AG20443 (cell line): ENCODE data around the gene KCNQ1OT1.
"Not testable (repeated sequence)": the region's sequence is repeated elsewhere in the genome, so short reads cannot be mapped to it uniquely, and the experiment has no call there.

Experiments used
- DNase-seq: peaks from one replicate; pipeline ENCODE4 v3.0.0; 2012; ENCODE audit warnings: low spot score, mixed read lengths

Gene KCNQ1OT1

DNA sequence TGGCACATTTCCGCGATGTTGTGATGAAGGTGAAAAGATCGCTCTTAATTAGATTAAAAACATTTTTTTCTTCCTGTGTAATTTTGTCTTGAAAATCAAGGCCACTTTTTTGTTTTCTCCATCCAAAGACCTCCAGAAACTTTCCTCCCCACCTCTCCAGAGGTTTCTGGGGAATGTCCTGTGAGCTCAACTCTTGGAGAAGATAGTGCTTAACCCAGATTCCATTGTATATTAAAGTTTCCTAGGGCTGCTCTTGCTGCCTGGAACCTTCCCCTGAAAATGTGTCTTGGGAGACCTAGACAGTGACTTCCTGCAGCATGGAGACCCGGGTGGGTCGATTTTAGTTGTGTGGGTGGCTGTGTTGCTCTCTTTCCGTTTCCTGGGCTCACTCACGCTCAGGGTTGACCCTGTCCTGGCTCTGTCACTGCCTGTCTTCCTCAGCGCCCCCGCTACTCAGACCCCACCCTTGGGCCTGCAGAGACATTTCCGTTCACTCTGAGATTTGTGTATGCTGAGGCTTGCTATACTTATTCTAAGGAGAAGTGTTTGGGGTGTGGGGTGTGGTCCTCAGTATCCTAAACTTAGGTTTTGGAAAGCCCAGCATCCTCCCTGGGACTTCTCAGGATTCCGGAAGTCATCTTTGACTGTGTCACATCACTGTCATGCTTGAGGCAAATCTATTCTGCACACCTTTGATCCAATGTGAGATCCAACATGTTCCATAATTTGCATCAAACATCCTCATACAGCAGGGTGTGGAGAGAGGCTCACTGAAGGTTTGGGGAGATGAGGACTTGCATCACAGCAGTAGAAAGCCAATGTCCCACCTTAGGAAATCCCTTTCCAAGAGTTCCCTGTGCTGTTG is 47.2 kb downstream of the KCNQ1OT1 start:
- DNase-seq: no peak

DNA sequence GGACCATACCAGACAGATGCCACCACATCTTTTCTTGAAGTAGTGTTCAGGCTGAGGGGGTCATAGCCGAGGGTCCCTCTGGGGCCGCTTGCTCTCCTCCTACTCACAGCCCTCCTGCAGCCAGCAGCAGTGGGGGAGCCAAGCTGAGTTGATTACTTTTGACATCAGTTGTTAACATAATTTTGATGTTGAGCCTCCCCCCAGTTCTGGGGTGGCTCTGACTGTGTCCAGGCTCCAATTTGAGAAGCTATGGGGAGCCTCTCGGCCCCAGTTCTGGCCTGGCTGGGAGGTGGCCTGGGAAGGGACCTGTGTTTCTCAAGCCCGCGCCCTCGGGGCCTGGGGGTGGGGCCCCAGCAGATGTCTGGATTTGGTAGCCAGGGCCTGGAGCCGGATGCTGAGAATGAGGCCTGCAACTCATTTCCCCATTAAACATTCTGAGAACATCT is 47.9 kb downstream of the KCNQ1OT1 start:
- DNase-seq: peak; percentile 8

- DNase-seq: no peak
Measured at GRCh38 chr11:2651054-2651617, 48.7 kb downstream of the KCNQ1OT1 start.

GRCh38 chr11:2650343-2650867 is 49.4 kb downstream of the KCNQ1OT1 start:
- DNase-seq: no peak

DNA sequence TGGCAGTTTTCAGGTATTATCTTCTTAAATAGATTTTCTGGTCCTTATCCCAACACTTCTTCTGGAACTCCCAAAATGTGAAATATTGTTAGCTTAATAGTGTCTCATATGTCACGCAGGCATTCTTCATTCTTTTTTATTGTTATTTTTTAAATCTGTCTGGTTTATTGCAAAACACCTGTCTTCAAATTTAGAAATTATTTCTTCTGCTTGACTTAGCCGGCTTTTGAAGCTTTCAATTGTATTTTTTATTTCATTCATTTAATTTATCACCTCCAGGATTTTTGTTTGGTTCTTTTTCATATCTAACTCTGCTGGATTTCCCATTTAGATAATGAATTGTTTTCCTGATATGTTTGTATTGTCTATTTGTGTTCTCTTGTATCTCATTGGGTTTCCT is 49.9 kb downstream of the KCNQ1OT1 start:
- no peak for DNase-seq

DNA sequence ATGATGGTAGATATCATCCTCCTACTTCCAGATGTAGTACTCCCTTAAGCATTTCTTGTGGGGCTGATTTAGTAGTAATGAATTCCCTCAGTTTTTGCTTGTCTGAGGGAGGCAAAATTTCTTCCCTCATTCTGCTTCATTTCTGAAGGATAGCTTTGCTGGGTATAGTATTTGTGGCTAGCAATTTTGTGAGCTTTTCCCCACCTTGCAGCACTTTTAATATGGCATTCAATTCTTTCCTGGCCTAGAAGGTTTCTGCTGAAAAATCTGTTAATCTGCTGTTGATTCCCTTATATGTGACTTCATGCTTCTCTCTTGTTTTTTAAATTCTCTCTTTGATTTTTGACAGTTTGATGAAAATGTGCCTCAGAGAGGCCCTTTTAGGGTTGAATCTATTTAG is 50.4 kb downstream of the KCNQ1OT1 start:
- DNase-seq: no peak

DNA sequence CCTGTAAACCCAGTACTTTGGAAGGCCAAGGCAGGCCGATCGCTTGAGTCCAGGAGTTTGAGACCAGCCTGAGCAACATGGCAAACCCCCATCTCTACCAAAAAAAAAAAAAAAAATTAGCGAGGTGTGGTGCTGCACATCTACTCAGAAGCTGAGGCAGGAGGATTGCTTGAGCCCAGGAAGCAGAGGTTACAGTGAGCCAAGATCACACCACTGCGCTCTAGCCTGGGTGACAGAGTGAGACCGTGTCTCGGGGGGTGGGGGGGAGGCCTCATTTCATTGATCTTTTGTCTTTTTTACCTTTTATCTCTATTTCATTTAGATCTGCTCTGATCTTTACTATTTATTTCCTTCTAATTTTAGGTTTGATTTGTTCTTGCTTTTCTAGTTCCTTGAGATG is 51.8 kb downstream of the KCNQ1OT1 start:
- DNase-seq: no peak

GRCh38 chr11:2647167-2647566 is 52.6 kb downstream of the KCNQ1OT1 start:
- DNase-seq: no peak

DNA sequence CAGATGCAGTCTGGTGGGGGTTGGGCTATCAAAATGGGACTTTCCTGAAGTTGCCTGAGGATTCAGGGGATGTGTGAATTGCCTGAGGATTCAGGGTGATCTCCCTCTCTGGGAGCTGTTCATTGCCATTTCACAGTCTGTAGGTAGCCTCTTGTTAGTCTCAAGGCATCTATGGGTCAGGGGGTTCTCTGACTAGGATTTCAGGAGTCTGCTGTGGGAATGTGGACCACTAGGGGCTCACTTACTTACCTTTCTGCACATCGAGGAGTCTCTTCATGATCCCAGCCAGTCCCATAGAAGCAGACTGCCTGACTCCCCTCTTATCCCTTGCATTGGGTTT is 54.0 kb downstream of the KCNQ1OT1 start:
- DNase-seq: no peak

GRCh38 chr11:2644844-2645778 is 54.7 kb downstream of the KCNQ1OT1 start:
- no peak for DNase-seq

- no peak for DNase-seq
Measured at GRCh38 chr11:2643746-2644145, 56.0 kb downstream of the KCNQ1OT1 start.

- no peak for DNase-seq
Measured at GRCh38 chr11:2641623-2642022, 58.2 kb downstream of the KCNQ1OT1 start.

DNA sequence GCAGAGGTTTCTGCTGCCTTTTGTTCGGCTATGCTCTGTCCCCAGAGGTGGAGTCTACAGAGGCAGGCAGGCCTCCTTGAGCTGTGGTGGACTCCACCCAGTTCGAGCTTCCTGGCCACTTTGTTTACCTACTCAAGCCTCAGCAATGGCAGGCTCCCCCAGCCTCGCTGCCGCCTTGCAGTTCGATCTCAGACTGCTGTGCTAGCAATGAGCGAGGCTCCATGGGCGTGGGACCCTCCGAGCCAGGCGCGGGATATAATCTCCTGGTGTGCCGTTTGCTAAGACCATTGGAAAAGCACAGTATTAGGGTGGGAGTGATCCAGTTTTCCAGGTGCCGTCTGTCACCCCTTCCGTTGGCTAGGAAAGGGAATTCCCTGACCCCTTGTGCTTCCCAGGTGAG is 60.0 kb downstream of the KCNQ1OT1 start:
- DNase-seq: not testable (repeated sequence)

- DNase-seq: no peak
Measured at GRCh38 chr11:2631161-2631560, 68.6 kb downstream of the KCNQ1OT1 start.

DNA sequence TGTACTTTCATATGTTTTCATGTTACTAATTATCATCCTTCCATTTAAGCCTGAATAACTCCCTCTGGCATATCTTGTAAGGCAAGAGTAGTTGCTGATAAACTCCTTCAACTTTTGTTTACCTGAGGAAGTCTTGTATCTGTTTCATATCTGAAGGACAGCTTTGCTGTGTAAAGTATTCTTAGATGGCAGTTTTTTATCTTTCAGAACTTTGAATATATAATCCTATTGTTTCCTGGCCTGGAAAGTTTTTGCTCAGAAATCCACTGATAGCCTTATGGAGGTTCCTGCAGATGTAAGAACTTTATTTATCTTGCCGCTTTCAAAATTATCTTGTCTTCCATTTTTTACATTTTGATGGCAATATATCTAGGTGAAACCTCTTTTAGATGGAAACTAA is 69.1 kb downstream of the KCNQ1OT1 start:
- no peak for DNase-seq

DNA sequence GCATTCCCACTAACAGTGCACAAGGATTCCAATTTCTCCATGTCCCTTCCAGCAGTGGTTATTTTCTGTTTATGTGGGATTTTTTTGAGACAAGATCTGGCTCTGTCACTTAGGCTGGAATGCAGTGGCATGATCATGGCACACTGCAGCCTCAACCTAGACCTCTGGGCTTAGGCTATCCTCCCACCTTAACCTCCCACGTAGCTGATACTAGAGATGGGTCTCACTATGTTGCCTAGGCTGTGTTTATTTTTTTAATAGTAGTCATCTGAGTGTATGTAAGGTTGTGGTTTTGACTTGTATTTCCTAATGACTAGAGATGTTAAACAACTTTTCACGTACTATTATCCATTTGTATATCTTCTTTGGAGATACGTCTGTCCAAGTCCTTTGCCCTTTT is 74.6 kb downstream of the KCNQ1OT1 start:
- no peak for DNase-seq

DNA sequence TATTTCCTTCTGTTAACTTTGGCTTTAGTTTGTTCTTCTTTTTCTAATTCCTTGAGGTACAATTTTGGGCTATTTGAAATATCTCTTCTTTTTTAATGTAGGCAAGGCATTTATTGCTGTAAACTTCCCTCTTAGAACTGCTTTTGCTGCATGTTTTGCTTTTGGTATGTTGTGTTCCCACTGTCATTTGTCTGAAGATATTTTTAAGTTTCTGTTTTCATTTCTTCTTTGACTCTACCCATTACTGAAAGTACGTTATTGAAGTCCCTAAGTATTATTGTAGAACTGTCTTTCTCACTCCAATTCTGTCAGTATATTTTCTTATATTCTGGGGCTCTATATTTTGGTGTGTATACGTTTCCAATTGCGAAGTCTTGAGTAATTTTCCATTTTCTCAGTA is 77.9 kb downstream of the KCNQ1OT1 start:
- no peak for DNase-seq

DNA sequence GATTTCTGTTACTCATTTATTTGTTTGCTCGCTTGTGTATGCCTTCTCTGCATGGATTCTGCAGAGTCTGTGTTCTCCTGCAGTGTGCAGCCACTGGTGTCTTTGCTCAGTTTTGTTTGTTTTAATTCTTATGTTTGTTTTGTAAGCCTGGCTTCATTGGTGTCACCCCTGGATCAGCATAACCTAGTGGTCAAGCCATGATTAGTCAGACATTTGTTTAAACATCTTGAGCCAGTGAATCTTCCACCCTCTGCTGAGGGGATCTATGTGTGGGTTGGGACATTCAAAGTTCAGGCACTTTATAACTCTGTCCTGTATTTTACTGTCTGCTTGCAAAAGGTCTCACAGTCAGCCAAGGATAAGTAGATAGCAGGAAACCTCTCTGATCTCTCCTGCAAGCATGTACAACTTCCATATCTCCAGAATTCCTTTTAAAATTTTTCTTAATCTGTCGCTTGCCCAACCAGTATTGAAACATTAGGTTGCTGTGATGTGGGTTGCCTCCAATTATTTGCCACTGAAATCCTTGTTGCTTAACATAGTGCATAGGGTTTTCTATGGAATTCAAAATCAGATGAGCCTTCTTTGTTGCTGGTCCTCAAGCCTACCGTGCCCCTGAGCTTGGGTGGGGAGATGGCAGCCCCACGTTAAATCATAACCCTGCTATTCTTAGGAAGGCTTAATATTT is 86.8 kb downstream of the KCNQ1OT1 start:
- DNase-seq: no peak

DNA sequence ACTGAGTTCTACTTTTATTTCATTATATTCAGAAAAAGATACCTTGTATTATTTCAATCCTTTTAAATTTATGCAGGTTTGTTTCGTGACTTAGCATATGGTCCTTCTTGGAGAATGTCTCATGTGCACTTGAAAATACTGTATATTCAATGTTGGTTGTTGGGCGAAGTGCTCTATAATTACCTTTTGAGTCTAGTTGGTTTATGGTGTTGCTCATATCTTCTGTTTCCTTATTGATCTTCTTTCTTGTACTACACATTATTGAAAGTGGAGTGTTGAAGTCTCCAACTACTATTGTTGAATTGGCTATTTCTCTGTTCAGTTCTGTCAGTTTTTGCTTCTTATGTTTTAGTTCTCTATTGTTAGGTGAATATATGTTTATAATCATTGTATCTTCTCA is 90.4 kb downstream of the KCNQ1OT1 start:
- DNase-seq: no peak

- no peak for DNase-seq
Measured at GRCh38 chr11:2599561-2600189, 100.1 kb downstream of the KCNQ1OT1 start.

DNA sequence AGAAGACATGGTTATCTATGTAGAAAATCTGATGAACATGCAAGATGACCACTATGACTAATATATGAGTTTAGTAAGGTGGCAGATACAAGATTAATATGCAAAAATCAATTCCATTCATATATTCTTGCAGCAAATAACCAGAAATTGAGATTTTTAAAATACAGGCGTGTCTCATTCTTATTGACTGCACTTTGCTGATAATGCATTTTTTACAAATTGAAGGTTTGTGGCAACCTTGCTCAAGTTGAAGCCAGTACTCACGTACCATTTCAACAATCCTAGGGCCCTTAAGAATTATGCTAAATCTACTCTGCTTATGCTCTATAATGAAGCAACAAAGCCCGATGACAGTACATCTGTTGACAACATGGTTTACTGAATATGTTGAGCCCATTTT is 104.6 kb downstream of the KCNQ1OT1 start:
- DNase-seq: no peak
